ENCODE data around the gene HAVCR1.
"Not testable (repeated sequence)": the region's sequence is repeated elsewhere in the genome, so short reads cannot be mapped to it uniquely, and the experiment has no call there.

Gene HAVCR1

GRCh38 chr5:157059093-157059539 lies at the start of gene HAVCR1:
HAVCR1 (minus strand) TSS chr5:157059116; CDS start chr5:157057943, 1,173 bp downstream.
- DNase-seq, result no peak

GRCh38 chr5:157107508-157107907 lies 48.6 kb upstream of the HAVCR1 start:
- DNase-seq, result no peak

GRCh38 chr5:157106630-157107461 lies 47.9 kb upstream of the HAVCR1 start:
- no peak for DNase-seq

GRCh38 chr5:157100140-157100679 lies 41.3 kb upstream of the HAVCR1 start:
- no peak for DNase-seq

GRCh38 chr5:157088342-157088990 lies 29.6 kb upstream of the HAVCR1 start:
- no peak for DNase-seq

- no peak for DNase-seq
Observed at GRCh38 chr5:157086751-157087359, 27.9 kb upstream of the HAVCR1 start.

- no peak for DNase-seq
Observed at GRCh38 chr5:157085930-157086329, 27.0 kb upstream of the HAVCR1 start.

- no peak for DNase-seq
Observed at GRCh38 chr5:157080286-157080685, 21.4 kb upstream of the HAVCR1 start.

- DNase-seq, result no peak
Observed at GRCh38 chr5:157076558-157076957, 17.6 kb upstream of the HAVCR1 start.

GRCh38 chr5:157072508-157072907 lies 13.6 kb upstream of the HAVCR1 start:
- peak in 1 of 2 experiments; percentile 10 for DNase-seq

- DNase-seq, result no peak
Observed at GRCh38 chr5:157069949-157070348, 11.0 kb upstream of the HAVCR1 start.

GRCh38 chr5:157068785-157069184 lies 9.9 kb upstream of the HAVCR1 start:
- no peak for DNase-seq

- DNase-seq, result no peak
Observed at GRCh38 chr5:157068339-157068738, 9.4 kb upstream of the HAVCR1 start.

- no peak for DNase-seq
Observed at GRCh38 chr5:157067005-157067404, 8.1 kb upstream of the HAVCR1 start.

- DNase-seq, result no peak
Observed at GRCh38 chr5:157066080-157066479, 7.2 kb upstream of the HAVCR1 start.

- no peak for DNase-seq
Observed at GRCh38 chr5:157063776-157064430, 5.0 kb upstream of the HAVCR1 start.

GRCh38 chr5:157059891-157060290 lies 975 bp upstream of the HAVCR1 start:
- no peak for DNase-seq

- DNase-seq, result no peak
Observed at GRCh38 chr5:157057459-157058370, 1.2 kb downstream of the HAVCR1 start.

GRCh38 chr5:157056848-157057247 lies 2.1 kb downstream of the HAVCR1 start:
- DNase-seq, result not testable (repeated sequence)

- no peak for DNase-seq
Observed at GRCh38 chr5:157051604-157052245, 7.2 kb downstream of the HAVCR1 start.

GRCh38 chr5:157050050-157050449 lies 8.9 kb downstream of the HAVCR1 start:
- DNase-seq, result no peak

All from stimulated activated CD4-positive, alpha-beta T cell treated with anti-CD3 and anti-CD28 coated beads, Interleukin-4, amount 100 ng/mL, for 4 hours (primary cell).